ENCODE results near the gene POU6F2.

GRCh38 chr7:39017369-39017915 is 39.7 kb downstream of the POU6F2 start:
- TF ChIP-seq CTCF (IDR thresholded peaks at IDR 0.05; ENCODE audit: low read length) (no peak), EZH2 (optimal IDR thresholded peaks at IDR 0.05; ENCODE audit: low read depth, low read length) (no peak), EZH2phosphoT487 (IDR thresholded peaks at IDR 0.05; ENCODE audit: low read length) (no peak)
